Measurements from ENCODE around the gene ETNPPL.

Gene ETNPPL

GRCh38 chr4:108763226-108763593 is 357 bp upstream of the ETNPPL start:
- no peak for TF ChIP-seq CTCF (IDR thresholded peaks at IDR 0.05; ENCODE audit: borderline replicate concordance, insufficient read depth, low read depth, low read length)
- no peak overlapping the region for H3K4me3 ChIP-seq (ENCODE audit: low read depth, low read length)

- no peak overlapping the region for H3K4me3 ChIP-seq (ENCODE audit: low read depth, low read length)
- no peak for TF ChIP-seq CTCF (IDR thresholded peaks at IDR 0.05; ENCODE audit: borderline replicate concordance, insufficient read depth, low read depth, low read length)
Observed at GRCh38 chr4:108758498-108758897, 4.4 kb downstream of the ETNPPL start.

GRCh38 chr4:108754327-108754726 is 8.5 kb downstream of the ETNPPL start:
- H3K4me3 ChIP-seq (ENCODE audit: low read depth, low read length): no peak overlapping the region
- TF ChIP-seq CTCF (IDR thresholded peaks at IDR 0.05; ENCODE audit: borderline replicate concordance, insufficient read depth, low read depth, low read length): no peak

GRCh38 chr4:108751321-108751720 is 11.5 kb downstream of the ETNPPL start:
- H3K4me3 ChIP-seq (ENCODE audit: low read depth, low read length): no peak overlapping the region
- TF ChIP-seq CTCF (IDR thresholded peaks at IDR 0.05; ENCODE audit: borderline replicate concordance, insufficient read depth, low read depth, low read length): no peak

GRCh38 chr4:108749119-108749518 is 13.7 kb downstream of the ETNPPL start:
- no peak for TF ChIP-seq CTCF (IDR thresholded peaks at IDR 0.05; ENCODE audit: borderline replicate concordance, insufficient read depth, low read depth, low read length)
- no peak overlapping the region for H3K4me3 ChIP-seq (ENCODE audit: low read depth, low read length)

GRCh38 chr4:108746511-108746910 is 16.3 kb downstream of the ETNPPL start:
- no peak overlapping the region for H3K4me3 ChIP-seq (ENCODE audit: low read depth, low read length)
- no peak for TF ChIP-seq CTCF (IDR thresholded peaks at IDR 0.05; ENCODE audit: borderline replicate concordance, insufficient read depth, low read depth, low read length)

GRCh38 chr4:108744307-108744706 is 18.5 kb downstream of the ETNPPL start:
- no peak for TF ChIP-seq CTCF (IDR thresholded peaks at IDR 0.05; ENCODE audit: borderline replicate concordance, insufficient read depth, low read depth, low read length)
- H3K4me3 ChIP-seq (ENCODE audit: low read depth, low read length): no peak overlapping the region

Data from GM12875 (cell line).